HG03175 (cell line): ENCODE measurements around the gene UBQLN4.
A peak's percentile ranks its signal among the peaks of the same experiment; 100 is the strongest.
"Not testable (repeated sequence)": the region's sequence is repeated elsewhere in the genome, so short reads cannot be mapped to it uniquely, and the experiment has no call there.

Experiments used
- ATAC-seq: cut with Tn5 transposase; IDR thresholded peaks from one replicate; pipeline ENCODE4 v1.9.1; 2021; ENCODE audit warnings: mild to moderate bottlenecking, moderate library complexity; ENCODE audit not compliant: unreplicated experiment

The UBQLN4 gene

GRCh38 chr1:156062189-156062588, 8.6 kb upstream of the UBQLN4 start:
- ATAC-seq = no peak

GRCh38 chr1:156060937-156061636, 7.5 kb upstream of the UBQLN4 start, which contains the start of gene RAB25:
TSS of gene RAB25 (plus strand) at chr1:156061160. CDS start at chr1:156061401, 241 bp downstream.
- ATAC-seq = no peak

DNA sequence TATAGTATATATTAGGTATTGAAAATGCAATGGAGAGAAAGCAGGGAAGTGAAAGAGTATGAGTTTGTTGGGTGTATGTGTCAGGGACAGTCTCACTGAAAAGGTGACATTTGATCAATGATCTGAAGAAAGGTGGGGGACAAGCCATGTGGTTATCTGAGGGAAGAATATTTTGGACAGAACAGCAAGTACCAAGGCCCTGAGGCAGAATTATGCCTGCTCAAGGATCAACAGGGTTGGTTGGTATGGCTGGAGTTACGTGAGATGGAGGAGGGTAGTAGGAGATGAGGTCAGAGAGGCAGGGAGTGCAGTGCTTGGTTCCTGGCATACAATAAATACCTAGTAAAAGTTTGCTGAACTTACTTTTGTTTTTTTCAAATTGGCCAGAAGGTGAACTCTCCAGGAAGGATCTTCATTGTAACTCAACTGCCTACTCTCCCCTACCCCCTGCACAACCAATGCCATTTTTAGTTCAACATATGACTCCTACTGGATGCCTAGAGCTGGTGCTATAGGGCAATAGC, 2.8 kb upstream of the UBQLN4 start:
- ATAC-seq = no peak

DNA sequence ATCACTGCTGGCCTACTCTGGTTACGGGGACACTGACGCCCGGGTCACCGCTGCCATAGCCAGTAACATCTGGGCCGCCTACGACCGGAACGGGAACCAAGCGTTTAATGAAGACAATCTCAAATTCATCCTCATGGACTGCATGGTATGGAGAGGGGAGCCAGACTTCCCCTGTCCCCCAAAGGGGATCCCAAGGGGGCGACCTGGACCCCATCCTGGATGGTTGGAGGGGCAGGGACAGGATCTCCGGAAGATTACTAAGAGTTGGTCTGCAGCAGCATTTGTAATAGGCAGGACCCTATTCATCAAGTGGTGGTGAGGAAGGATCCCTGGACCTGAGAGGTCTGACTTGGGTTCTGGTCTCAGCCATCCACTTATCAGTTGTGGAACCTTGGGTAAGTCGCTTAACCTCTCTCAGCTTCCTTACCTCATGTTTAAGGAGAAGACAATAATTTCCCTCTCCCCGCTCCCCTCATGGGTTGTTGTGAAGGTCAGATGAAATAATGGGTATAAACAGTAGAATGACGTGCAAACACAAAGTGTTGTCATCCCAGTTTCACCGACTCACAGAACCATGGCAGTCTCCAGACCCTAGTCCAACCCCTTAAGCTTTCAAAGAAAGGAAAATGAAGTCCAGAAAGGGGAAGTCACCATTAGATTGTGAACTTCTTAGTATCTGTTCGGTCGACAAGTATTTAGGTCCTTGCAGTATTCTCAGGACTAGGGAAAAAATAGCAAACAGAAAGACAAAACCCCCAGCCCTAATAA, 1.9 kb upstream of the UBQLN4 start:
- no peak for ATAC-seq

- peak; percentile 79 for ATAC-seq
These were observed 1.1 kb upstream of the UBQLN4 start, which contains the start of gene LAMTOR2 for GRCh38 chr1:156054500-156055280. TSS of gene LAMTOR2 (plus strand) at chr1:156054782. CDS start at chr1:156054890, 108 bp downstream.

DNA sequence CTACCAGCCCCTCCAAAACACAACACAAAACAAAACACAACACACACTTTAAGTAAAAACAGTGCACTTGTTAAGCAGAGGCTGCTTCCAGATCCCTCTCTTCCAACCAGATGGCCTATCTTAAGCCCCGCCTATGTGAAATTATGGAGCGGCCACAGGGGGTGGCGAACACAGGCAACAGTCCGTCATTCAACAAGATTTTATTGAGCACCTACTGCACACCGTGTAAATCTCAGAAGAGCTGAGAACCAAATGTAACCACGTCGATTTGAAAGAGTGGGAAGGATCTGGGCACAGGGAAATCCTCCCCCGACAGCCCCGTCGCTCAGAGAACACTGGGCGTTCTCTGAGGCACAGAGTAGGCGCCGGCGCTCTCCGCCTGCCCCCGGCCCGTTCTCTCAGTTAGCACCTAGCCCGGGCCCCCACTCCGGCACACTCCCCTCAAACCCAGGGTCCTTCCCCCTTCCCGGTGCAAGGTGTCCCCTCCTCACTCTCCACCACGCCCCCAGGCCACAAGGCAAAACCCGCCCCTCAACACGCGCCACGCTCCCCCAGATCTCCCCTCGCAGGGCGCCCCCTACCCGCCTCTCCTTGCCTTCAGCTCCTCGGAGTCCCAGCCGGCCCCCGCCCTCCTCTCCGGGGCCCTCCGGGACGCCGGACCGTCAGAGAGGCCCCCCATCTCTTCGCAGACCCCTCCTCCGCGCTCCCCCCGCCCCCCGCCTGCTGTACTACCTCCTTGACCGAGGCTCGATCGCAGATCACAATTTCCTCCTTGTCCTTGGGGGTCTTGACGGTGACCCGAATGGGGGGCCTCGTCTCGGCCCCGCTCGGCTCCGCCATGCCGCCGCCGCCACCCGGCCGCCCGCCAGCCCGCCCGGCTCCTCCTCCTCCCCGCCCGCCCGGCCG, 483 bp downstream of the UBQLN4 start:
- ATAC-seq = peak; percentile 21

- ATAC-seq = no peak
These were observed 2.4 kb downstream of the UBQLN4 start for GRCh38 chr1:156051011-156051725.

- ATAC-seq = no peak
These were observed 3.2 kb downstream of the UBQLN4 start for GRCh38 chr1:156050376-156050775.

GRCh38 chr1:156048663-156049258, 4.8 kb downstream of the UBQLN4 start:
- no peak for ATAC-seq

GRCh38 chr1:156045076-156045475, 8.5 kb downstream of the UBQLN4 start:
- ATAC-seq = no peak

DNA sequence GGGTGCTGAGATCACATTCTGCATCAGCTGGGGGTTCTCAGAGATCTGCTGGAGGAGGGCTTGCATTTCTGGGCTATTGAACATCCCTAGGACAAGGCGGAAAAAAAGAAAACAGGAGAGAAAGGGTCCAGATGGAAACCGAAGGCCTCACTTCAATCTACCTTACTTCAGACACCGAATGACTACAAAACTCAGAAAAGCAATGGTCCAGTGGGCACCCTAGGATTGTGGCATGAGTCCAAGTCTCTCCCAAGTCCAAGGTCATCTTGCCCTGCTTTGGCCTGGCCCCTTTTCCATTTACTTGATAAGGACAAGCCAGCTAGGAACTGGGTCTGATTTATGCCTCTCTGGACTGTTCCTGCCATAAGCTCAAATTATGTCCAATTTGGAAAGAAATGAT, 10.8 kb downstream of the UBQLN4 start:
- ATAC-seq = no peak

DNA sequence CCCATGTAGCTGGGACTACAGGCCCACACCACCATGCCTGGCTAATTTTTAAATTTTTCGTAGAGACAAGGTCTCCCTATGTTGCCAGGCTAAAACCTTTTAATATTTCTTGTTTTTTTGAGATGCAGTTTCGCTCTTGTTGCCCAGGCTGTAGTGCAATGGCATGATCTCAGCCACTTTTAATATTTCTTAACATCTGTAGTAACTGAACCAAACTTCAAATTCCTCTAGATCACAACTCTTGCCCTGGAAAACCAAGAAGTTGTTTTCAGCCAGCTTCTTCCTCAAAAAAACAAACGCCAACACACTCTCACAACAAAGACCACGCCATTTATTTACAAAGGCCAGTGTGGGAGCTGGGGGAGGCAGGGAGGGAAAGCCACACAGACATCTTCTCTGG, 18.6 kb downstream of the UBQLN4 start:
- ATAC-seq = not testable (repeated sequence)

DNA sequence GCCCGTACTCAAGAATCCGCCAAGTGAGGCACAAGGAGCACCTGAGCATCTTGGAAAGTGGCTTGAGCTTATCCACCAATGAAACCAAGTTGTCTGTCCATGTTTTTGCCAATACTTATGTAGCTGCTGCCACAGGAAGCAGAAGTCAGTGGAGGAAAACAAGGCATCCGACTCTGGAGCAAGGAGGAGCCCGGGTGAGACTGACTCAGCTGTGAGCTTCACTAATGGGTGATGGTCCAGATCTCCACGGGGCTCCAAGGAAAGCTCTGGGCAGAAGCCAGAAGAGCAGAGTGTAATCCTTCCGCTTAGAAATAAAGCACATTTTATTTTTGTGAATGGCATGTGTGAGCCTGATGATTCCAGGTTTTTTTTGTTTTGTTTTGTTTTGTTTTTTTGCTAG, 20.6 kb downstream of the UBQLN4 start:
- no peak for ATAC-seq

GRCh38 chr1:156026588-156026987, 27.0 kb downstream of the UBQLN4 start:
- no peak for ATAC-seq

- no peak for ATAC-seq
These were observed 27.7 kb downstream of the UBQLN4 start for GRCh38 chr1:156025876-156026275.

GRCh38 chr1:156024801-156025200, 28.8 kb downstream of the UBQLN4 start:
- ATAC-seq = no peak

DNA sequence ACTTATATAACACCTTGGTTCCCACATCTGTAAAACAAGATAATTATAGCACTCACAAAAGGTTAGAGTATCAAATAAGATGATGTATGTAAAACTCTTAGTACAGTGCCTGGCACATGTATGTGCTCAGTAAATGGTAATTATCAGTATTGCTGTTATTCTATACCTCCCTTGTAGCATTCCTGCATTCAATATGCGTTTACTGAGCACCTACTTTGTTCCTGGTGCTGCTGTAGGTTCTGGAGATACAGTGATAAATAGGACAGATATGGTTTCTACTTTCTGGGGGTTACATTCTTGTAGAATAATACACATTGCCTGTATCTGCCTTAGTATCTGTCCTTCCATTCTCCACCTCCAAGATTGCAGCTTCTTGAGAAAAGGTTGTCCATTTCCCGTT, 31.6 kb downstream of the UBQLN4 start:
- ATAC-seq = no peak

DNA sequence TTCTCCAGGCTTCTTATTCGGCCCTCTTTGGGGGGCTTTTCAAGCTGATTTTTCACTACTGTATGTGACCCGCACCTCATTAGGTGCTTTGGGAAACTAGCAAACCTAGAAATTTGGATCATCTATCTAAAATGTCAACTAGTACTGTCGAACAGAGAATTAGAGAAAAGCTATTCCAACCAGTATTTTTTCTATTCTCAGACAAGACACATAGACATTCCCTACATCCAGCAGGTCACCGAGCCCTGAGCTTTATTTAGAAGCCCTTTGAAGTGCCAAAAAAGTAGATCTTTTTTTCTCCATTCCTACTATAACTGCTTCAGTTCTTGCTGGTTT, 32.5 kb downstream of the UBQLN4 start:
- ATAC-seq = no peak
